CD4-positive, alpha-beta T cell treated with Interleukin-15 for 4 hours (primary cell): ENCODE results near the gene PPP1R3D.
"Not testable (repeated sequence)": the region's sequence is repeated elsewhere in the genome, so short reads cannot be mapped to it uniquely, and the experiment has no call there.

Experiments used
- DNase-seq: peaks from one replicate; pipeline ENCODE4 v3.0.0-alpha.2; 2020; ENCODE audit warnings: low spot score

Gene PPP1R3D

DNA sequence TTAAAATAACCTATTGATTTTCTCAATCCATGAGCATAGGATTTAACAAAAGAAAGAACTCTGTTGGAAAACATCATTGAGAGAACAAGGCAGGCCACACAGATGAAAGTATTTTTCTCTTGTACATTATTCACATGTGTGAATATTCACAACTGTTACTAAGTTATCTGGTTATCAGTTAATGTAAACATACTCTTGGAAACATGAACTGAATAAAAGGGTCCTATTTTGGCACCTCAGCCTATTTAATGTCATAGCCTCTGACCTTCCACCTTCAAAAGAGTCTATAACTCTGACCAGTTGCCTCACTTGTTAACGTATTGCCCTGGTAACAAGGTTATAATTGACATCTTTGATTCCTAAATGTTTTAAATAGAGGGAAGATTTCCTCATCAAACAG, 14.7 kb downstream of the PPP1R3D start:
- DNase-seq: no peak

DNA sequence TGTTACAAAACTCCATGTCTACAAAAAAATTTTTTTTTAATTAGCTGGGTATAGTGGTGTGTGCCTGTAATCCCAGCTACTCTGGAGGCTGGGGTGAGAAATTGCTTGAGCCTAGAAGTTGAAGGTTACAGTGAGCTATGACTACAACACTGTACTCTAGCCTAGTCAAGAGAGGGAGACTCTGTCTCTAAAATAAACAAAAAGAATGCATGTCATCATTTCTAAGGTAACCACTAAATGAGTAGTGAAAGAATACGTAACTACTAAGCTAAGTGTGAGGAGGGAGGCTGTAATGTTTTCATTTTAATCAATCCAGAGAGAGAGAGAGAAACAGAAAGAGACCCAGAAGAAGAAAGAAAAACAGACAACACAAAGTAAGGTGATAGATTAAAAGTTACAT, 16.6 kb downstream of the PPP1R3D start:
- DNase-seq: no peak

- no peak for DNase-seq
Measured at GRCh38 chr20:59920944-59921343, 19.2 kb downstream of the PPP1R3D start.

GRCh38 chr20:59912609-59913008, 27.5 kb downstream of the PPP1R3D start:
- DNase-seq: no peak

GRCh38 chr20:59911041-59911440, 29.1 kb downstream of the PPP1R3D start:
- DNase-seq: no peak

DNA sequence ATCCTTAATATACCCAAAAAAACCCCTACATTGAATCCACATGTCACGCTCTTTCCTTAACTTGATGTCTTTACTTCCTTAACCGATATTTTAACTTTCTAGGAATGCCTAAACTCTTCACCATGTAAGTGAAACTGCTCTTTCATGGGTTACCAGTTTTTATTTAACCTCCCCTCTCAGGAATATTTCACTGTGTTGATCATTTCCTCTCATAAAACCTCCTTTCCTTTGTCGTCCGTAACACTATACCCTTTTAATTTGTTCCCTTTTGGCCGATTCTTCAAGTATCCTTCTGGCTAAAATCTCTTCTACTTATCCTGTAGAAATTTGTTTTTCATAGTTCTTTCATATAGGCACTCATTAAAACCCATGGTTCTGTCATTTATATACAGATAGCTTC, 31.2 kb downstream of the PPP1R3D start:
- DNase-seq: no peak

DNA sequence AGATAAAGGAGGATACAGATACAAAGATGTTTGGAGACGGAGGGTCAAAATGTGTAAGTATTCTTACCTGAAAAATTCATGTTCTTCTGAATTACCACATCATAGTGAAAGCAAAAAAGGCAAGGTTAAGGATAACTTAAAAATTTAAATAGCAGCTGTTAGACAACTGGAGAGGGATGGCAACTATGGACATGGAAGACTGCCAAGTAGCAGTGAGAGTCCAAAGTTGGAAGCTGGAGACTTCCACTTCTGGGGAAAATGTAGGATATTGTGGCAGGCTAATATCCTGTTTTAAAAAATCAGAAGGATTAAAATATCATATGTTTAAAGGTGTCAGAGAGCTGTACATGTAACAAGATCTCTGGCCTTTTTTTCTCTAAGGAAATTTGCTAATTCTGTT, 36.5 kb downstream of the PPP1R3D start:
- DNase-seq: no peak

- no peak for DNase-seq
Measured at GRCh38 chr20:59902470-59902869, 37.6 kb downstream of the PPP1R3D start.

GRCh38 chr20:59895908-59896307, 44.2 kb downstream of the PPP1R3D start:
- no peak for DNase-seq

- no peak for DNase-seq
Measured at GRCh38 chr20:59891581-59891980, 48.5 kb downstream of the PPP1R3D start.

- DNase-seq: not testable (repeated sequence)
Measured at GRCh38 chr20:59890035-59890434, 50.1 kb downstream of the PPP1R3D start.

DNA sequence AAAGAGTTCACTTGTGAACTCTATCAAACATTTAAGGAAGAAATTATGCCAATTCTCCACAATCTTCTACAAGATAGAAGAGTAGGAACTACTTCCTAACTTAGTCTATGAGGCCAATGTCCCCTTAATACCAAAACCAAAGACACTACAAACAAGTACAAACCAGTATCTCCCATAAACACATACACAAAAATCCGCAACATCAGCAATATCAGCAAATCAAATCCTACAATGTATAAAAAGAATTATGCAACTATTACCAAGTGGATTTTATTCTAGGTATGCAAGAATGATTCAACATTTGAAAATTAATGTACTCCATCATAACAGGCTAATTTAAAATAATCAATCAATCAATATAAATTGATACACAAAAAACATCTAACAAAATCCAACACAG, 52.1 kb downstream of the PPP1R3D start:
- DNase-seq: no peak
